Body of pancreas (tissue), 4 donors: Measurements from ENCODE around the gene ATP5MC2.

Experiments
- CTCF ChIP-seq, 7 experiments: fragments of 450-650 bp in 4 of 7; fragments of 200-600 bp in 3 of 7; sonication (generic) in 3 of 7; IDR thresholded peaks; one replicate each; pipeline ENCODE4 v1.5.1; 2016 to 2019; ENCODE audit warnings: antibody characterized with exemption in 7 of 7
- POLR2A ChIP-seq, 3 donors: fragments of 450-650 bp; IDR thresholded peaks; one replicate each; pipeline ENCODE4 v1.6.1; 2016; ENCODE audit warnings: antibody characterized with exemption in 3 of 3, mild to moderate bottlenecking in 2 of 3

- TF ChIP-seq CTCF (IDR thresholded peaks at IDR 0.05) (no peak), POLR2A (IDR thresholded peaks at IDR 0.05) (no peak)
Measured at GRCh38 chr12:53660041-53660440, 15.8 kb downstream of the ATP5MC2 start.
